Ureter (tissue), 1 donor: Measurements from ENCODE around the gene TEPSIN. TPM values are rescaled to one million over a fixed set of nuclear protein-coding genes. Genes with fewer than 3 reads are reported as not detected.
A peak's percentile ranks its signal among the peaks of the same experiment; 100 is the strongest.

Experiments
- DNase-seq: peaks from one replicate; pipeline ENCODE4 v3.0.0-alpha.2; 2020; ENCODE audit warnings: low spot score
- total RNA-seq: library from RNA; stranded (reverse); gene quantifications from one replicate; pipeline ENCODE4 v1.2.4, GENCODE V29; 2023
- donor health status: DM: yes; HTN: yes; CAD: no.

TEPSIN gene
- total RNA-seq, 1 donor from 2014 or later, result 37.1 TPM

GRCh38 chr17:81198826-81199481 is 39.9 kb downstream of the TEPSIN start:
- no peak for DNase-seq

GRCh38 chr17:81197831-81198490 is 40.9 kb downstream of the TEPSIN start:
- DNase-seq, result no peak

GRCh38 chr17:81197409-81197795 is 41.5 kb downstream of the TEPSIN start:
- no peak for DNase-seq

GRCh38 chr17:81196505-81197408 is 42.1 kb downstream of the TEPSIN start:
- DNase-seq, result no peak

- no peak for DNase-seq
Observed at GRCh38 chr17:81195941-81196495, 42.8 kb downstream of the TEPSIN start.

- DNase-seq, result peak; percentile 66
Observed at GRCh38 chr17:81194941-81195901, 43.6 kb downstream of the TEPSIN start.

- DNase-seq, result no peak
Observed at GRCh38 chr17:81194225-81194760, 44.6 kb downstream of the TEPSIN start.

GRCh38 chr17:81193470-81194224 is 45.2 kb downstream of the TEPSIN start:
- DNase-seq, result peak; percentile 68

- DNase-seq, result no peak
Observed at GRCh38 chr17:81193051-81193410, 45.8 kb downstream of the TEPSIN start.

- no peak for DNase-seq
Observed at GRCh38 chr17:81192386-81193050, 46.3 kb downstream of the TEPSIN start.

- no peak for DNase-seq
Observed at GRCh38 chr17:81191646-81192045, 47.2 kb downstream of the TEPSIN start.

GRCh38 chr17:81191116-81191515 is 47.7 kb downstream of the TEPSIN start:
- DNase-seq, result no peak

GRCh38 chr17:81190591-81190990 is 48.3 kb downstream of the TEPSIN start:
- no peak for DNase-seq

- DNase-seq, result no peak
Observed at GRCh38 chr17:81189670-81190530, 49.0 kb downstream of the TEPSIN start.

- DNase-seq, result no peak
Observed at GRCh38 chr17:81189016-81189415, 49.8 kb downstream of the TEPSIN start.

GRCh38 chr17:81188491-81188840 is 50.4 kb downstream of the TEPSIN start:
- DNase-seq, result no peak

GRCh38 chr17:81187586-81188490 is 51.0 kb downstream of the TEPSIN start:
- no peak for DNase-seq

- no peak for DNase-seq
Observed at GRCh38 chr17:81187120-81187519, 51.7 kb downstream of the TEPSIN start.
